HEK293 (cell line): ENCODE measurements around the gene DNAJB6.
A peak's percentile ranks its signal among the peaks of the same experiment; 100 is the strongest.

Experiments used
- CTCF ChIA-PET: fragments of 350-600 bp; formaldehyde crosslinking; extraction: SDS; loops from one replicate; lab custom pipeline; 2021; ENCODE audit warnings: antibody characterized with exemption; lab: Yijun Ruan, JAX
- POLR2A ChIA-PET: fragments of 300-600 bp; formaldehyde crosslinking; extraction: SDS; loops from one replicate; lab custom pipeline; 2020; ENCODE audit warnings: antibody characterized with exemption, inconsistent platforms; lab: Yijun Ruan, JAX
- H3K27ac ChIP-seq: fragments of 200-500 bp; sonication (Bioruptor generic); 2 replicates; pipeline ENCODE4 v1.5.1; 2014; ENCODE audit warnings: low read depth, low read length, control low read depth, inconsistent platforms; ENCODE audit errors: extremely low read depth
- H3K36me3 ChIP-seq, 2 experiments: fragments of 200-500 bp in 1 of 2; sonication (Bioruptor generic) in 1 of 2; 1 replicate in 1 of 2; 2 replicates in 1 of 2; pipeline ENCODE4 v1.5.1; 2014 to 2017; ENCODE audit warnings: inconsistent platforms in 2 of 2, low read length in 2 of 2; ENCODE audit not compliant: control insufficient read depth in 2 of 2, insufficient read depth in 1 of 2
- H3K4me1 ChIP-seq: fragments of 200-500 bp; sonication (Bioruptor generic); 2 replicates; pipeline ENCODE4 v1.5.1; 2014; ENCODE audit warnings: mild to moderate bottlenecking, low read length, inconsistent platforms; ENCODE audit not compliant: control insufficient read depth, insufficient read depth
- H3K4me3 ChIP-seq: 2 replicates; pipeline ENCODE4 v1.5.1; 2011; ENCODE audit warnings: low read depth, mild to moderate bottlenecking, control low read depth, low read length, moderate library complexity
- H3K9me3 ChIP-seq: fragments of 200-500 bp; sonication (Bioruptor generic); 2 replicates; pipeline ENCODE4 v1.5.1; 2014; ENCODE audit warnings: low read depth, low read length, inconsistent platforms; ENCODE audit not compliant: control insufficient read depth, insufficient read depth
- EGR2 ChIP-seq: fragments of 450-650 bp; formaldehyde crosslinking; IDR thresholded peaks from 2 replicates; pipeline ENCODE4 v1.5.1; 2016; ENCODE audit warnings: low read depth, missing biosample characterization, missing genetic modification characterization
- GLI4 ChIP-seq: fragments of 450-650 bp; formaldehyde crosslinking; IDR thresholded peaks from 2 replicates; pipeline ENCODE4 v1.5.1; 2016; ENCODE audit warnings: missing biosample characterization, missing genetic modification characterization
- INSM2 ChIP-seq: fragments of 450-650 bp; formaldehyde crosslinking; IDR thresholded peaks from 2 replicates; pipeline ENCODE4 v1.5.1; 2016; ENCODE audit warnings: missing biosample characterization, missing genetic modification characterization
- KLF1 ChIP-seq: fragments of 450-650 bp; formaldehyde crosslinking; IDR thresholded peaks from 2 replicates; pipeline ENCODE4 v1.5.1; 2016; ENCODE audit warnings: missing biosample characterization, missing genetic modification characterization
- KLF9 ChIP-seq: fragments of 450-650 bp; formaldehyde crosslinking; IDR thresholded peaks from 2 replicates; pipeline ENCODE4 v1.5.1; 2016; ENCODE audit warnings: missing biosample characterization, missing genetic modification characterization, low read depth
- PRDM6 ChIP-seq: fragments of 450-650 bp; formaldehyde crosslinking; IDR thresholded peaks from 2 replicates; pipeline ENCODE4 v1.5.1; 2017; ENCODE audit warnings: missing biosample characterization, missing genetic modification characterization
- SP7 ChIP-seq: fragments of 450-650 bp; formaldehyde crosslinking; IDR thresholded peaks from 2 replicates; pipeline ENCODE4 v1.5.1; 2016; ENCODE audit warnings: missing biosample characterization, missing genetic modification characterization
- TCF7L2 ChIP-seq: IDR thresholded peaks from 2 replicates; pipeline ENCODE4 v1.6.1; 2011; ENCODE audit warnings: low read depth, mild to moderate bottlenecking, inconsistent platforms, low read length, moderate library complexity, borderline replicate concordance
- YY1 ChIP-seq: fragments of 450-650 bp; formaldehyde crosslinking; IDR thresholded peaks from 2 replicates; pipeline ENCODE4 v1.5.1; 2018; ENCODE audit warnings: missing biosample characterization, missing genetic modification characterization
- ZFHX2 ChIP-seq: fragments of 450-650 bp; formaldehyde crosslinking; conservative IDR thresholded peaks from 2 replicates; pipeline ENCODE4 v1.5.1; 2016; ENCODE audit warnings: missing biosample characterization, missing genetic modification characterization
- ZNF16 ChIP-seq: fragments of 450-650 bp; formaldehyde crosslinking; IDR thresholded peaks from 2 replicates; pipeline ENCODE4 v1.5.1; 2016; ENCODE audit warnings: low read depth, missing biosample characterization, missing genetic modification characterization
- ZNF184 ChIP-seq: fragments of 450-650 bp; IDR thresholded peaks from 2 replicates; pipeline ENCODE4 v1.5.1; 2018; ENCODE audit warnings: missing biosample characterization, mild to moderate bottlenecking, missing genetic modification characterization
- ZNF19 ChIP-seq: fragments of 450-650 bp; formaldehyde crosslinking; IDR thresholded peaks from 2 replicates; pipeline ENCODE4; 2016; ENCODE audit warnings: missing biosample characterization, missing genetic modification characterization, low read depth
- ZNF221 ChIP-seq: fragments of 450-650 bp; formaldehyde crosslinking; IDR thresholded peaks from 2 replicates; pipeline ENCODE4 v1.5.1; 2017; ENCODE audit warnings: missing biosample characterization, missing genetic modification characterization, borderline replicate concordance
- ZNF23 ChIP-seq: fragments of 450-650 bp; formaldehyde crosslinking; IDR thresholded peaks from 2 replicates; pipeline ENCODE4 v1.5.1; 2016; ENCODE audit warnings: missing biosample characterization, missing genetic modification characterization, borderline replicate concordance
- ZNF239 ChIP-seq: fragments of 450-650 bp; formaldehyde crosslinking; IDR thresholded peaks from 2 replicates; pipeline ENCODE4 v1.5.1; 2016; ENCODE audit warnings: missing biosample characterization, missing genetic modification characterization
- ZNF266 ChIP-seq: fragments of 450-650 bp; formaldehyde crosslinking; IDR thresholded peaks from 2 replicates; pipeline ENCODE4 v1.5.1; 2016; ENCODE audit warnings: missing biosample characterization, missing genetic modification characterization, low read depth
- ZNF416 ChIP-seq: fragments of 450-650 bp; formaldehyde crosslinking; IDR thresholded peaks from 2 replicates; pipeline ENCODE4 v1.5.1; 2016; ENCODE audit warnings: missing biosample characterization, missing genetic modification characterization
- ZNF433 ChIP-seq: fragments of 450-650 bp; formaldehyde crosslinking; IDR thresholded peaks from 2 replicates; pipeline ENCODE4 v1.5.1; 2016; ENCODE audit warnings: missing biosample characterization, missing genetic modification characterization, low read depth
- ZNF580 ChIP-seq: fragments of 450-650 bp; formaldehyde crosslinking; IDR thresholded peaks from 2 replicates; pipeline ENCODE4 v1.5.1; 2016; ENCODE audit warnings: missing biosample characterization, missing genetic modification characterization
- ZNF660 ChIP-seq: fragments of 450-650 bp; IDR thresholded peaks from 2 replicates; pipeline ENCODE4 v1.5.1; 2018; ENCODE audit warnings: missing biosample characterization, mild to moderate bottlenecking, missing genetic modification characterization
- ZNF837 ChIP-seq: fragments of 450-650 bp; formaldehyde crosslinking; IDR thresholded peaks from 2 replicates; pipeline ENCODE4 v1.5.1; 2016; ENCODE audit warnings: missing biosample characterization, missing genetic modification characterization
- ZSCAN30 ChIP-seq: fragments of 450-650 bp; IDR thresholded peaks from 2 replicates; pipeline ENCODE4 v1.5.1; 2018; ENCODE audit warnings: missing biosample characterization, mild to moderate bottlenecking, missing genetic modification characterization, moderate library complexity
- TF ChIP-seq, protein P1 (sequence below): fragments of 450-650 bp; formaldehyde crosslinking; IDR thresholded peaks from 2 replicates; pipeline ENCODE4 v1.5.1; 2017; ENCODE audit warnings: missing biosample characterization, missing genetic modification characterization
- TF ChIP-seq, protein P2 (sequence below): fragments of 450-650 bp; formaldehyde crosslinking; IDR thresholded peaks from 2 replicates; pipeline ENCODE4 v1.5.1; 2016; ENCODE audit warnings: missing biosample characterization, missing genetic modification characterization

DNAJB6 gene

GRCh38 chr7:157292258-157292657 lies 44.5 kb upstream of the DNAJB6 start (continued):
- TF ChIP-seq ZNF16 (no peak), EGR2 (tag by site-specific recombination) (peak; percentile 94), ZNF837 (tag by site-specific recombination) (no peak), ZNF580 (tag by site-specific recombination) (no peak), PRDM6 (tag by site-specific recombination) (no peak), KLF9 (tag by site-specific recombination) (0 out of 2 replicates have a peak, but pooled peaks have one; percentile 45), ZNF221 (tag by site-specific recombination) (no peak), ZFHX2 (tag by site-specific recombination) (peak; percentile 93), ZSCAN30 (tag by site-specific recombination) (no peak), TCF7L2 (no peak), ZNF239 (tag by site-specific recombination) (no peak), SP7 (tag by site-specific recombination) (no peak), YY1 (tag by site-specific recombination) (no peak)
- TF ChIP-seq, protein P1, sequence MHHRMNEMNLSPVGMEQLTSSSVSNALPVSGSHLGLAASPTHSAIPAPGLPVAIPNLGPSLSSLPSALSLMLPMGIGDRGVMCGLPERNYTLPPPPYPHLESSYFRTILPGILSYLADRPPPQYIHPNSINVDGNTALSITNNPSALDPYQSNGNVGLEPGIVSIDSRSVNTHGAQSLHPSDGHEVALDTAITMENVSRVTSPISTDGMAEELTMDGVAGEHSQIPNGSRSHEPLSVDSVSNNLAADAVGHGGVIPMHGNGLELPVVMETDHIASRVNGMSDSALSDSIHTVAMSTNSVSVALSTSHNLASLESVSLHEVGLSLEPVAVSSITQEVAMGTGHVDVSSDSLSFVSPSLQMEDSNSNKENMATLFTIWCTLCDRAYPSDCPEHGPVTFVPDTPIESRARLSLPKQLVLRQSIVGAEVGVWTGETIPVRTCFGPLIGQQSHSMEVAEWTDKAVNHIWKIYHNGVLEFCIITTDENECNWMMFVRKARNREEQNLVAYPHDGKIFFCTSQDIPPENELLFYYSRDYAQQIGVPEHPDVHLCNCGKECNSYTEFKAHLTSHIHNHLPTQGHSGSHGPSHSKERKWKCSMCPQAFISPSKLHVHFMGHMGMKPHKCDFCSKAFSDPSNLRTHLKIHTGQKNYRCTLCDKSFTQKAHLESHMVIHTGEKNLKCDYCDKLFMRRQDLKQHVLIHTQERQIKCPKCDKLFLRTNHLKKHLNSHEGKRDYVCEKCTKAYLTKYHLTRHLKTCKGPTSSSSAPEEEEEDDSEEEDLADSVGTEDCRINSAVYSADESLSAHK (tag by site-specific recombination): no peak

GRCh38 chr7:157292770-157293412 lies 43.9 kb upstream of the DNAJB6 start:
- Histone ChIP-seq H3K4me1 (no peaks in the 10 kb centered on the region), H3K9me3 (no peaks in the 10 kb centered on the region), H3K4me3 (no peak overlapping the region), H3K27ac (no peak overlapping the region), H3K36me3 (no peaks in the 10 kb centered on the region)
- CTCF ChIA-PET: no interaction called here
- TF ChIP-seq KLF1 (tag by site-specific recombination) (peak; percentile 94), ZNF660 (tag by site-specific recombination) (no peak), ZNF433 (no peak), ZNF221 (tag by site-specific recombination) (no peak), ZNF266 (tag by site-specific recombination) (no peak), ZNF19 (no peak), ZNF184 (tag by site-specific recombination) (no peak), ZNF416 (tag by site-specific recombination) (no peak), ZNF23 (tag by site-specific recombination) (no peak), INSM2 (no peak), GLI4 (tag by site-specific recombination) (no peak)
- TF ChIP-seq, protein P2, sequence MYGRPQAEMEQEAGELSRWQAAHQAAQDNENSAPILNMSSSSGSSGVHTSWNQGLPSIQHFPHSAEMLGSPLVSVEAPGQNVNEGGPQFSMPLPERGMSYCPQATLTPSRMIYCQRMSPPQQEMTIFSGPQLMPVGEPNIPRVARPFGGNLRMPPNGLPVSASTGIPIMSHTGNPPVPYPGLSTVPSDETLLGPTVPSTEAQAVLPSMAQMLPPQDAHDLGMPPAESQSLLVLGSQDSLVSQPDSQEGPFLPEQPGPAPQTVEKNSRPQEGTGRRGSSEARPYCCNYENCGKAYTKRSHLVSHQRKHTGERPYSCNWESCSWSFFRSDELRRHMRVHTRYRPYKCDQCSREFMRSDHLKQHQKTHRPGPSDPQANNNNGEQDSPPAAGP (tag by site-specific recombination): peak; percentile 88
- POLR2A ChIA-PET: no interaction called here
